Endodermal cell (in vitro differentiated cells): ENCODE measurements around the gene ARHGDIG. TPM values are rescaled to one million over a fixed set of nuclear protein-coding genes. Genes with fewer than 3 reads are reported as not detected.
A peak's percentile ranks its signal among the peaks of the same experiment; 100 is the strongest.

ENCODE experiments used
- DNase-seq: peaks from one replicate; pipeline ENCODE4 v3.0.0-alpha.2; 2017
- H3K27ac ChIP-seq: 2 replicates; pipeline ENCODE4 v1.5.1; 2013; ENCODE audit warnings: mild to moderate bottlenecking, low read depth, low read length, moderate library complexity
- H3K27me3 ChIP-seq: 2 replicates; pipeline ENCODE4 v1.6.1; 2013; ENCODE audit warnings: mild to moderate bottlenecking, low read length, moderate library complexity; ENCODE audit not compliant: insufficient read depth, control insufficient read depth, poor library complexity, severe bottlenecking
- H3K36me3 ChIP-seq: 2 replicates; pipeline ENCODE4 v1.7.0; 2013; ENCODE audit warnings: mild to moderate bottlenecking, low read length, moderate library complexity; ENCODE audit not compliant: control insufficient read depth, insufficient read depth
- H3K4me1 ChIP-seq: one replicate; pipeline ENCODE4 v1.7.0; 2013; ENCODE audit warnings: low read length; ENCODE audit not compliant: control insufficient read depth, insufficient read depth
- H3K4me3 ChIP-seq: 2 replicates; pipeline ENCODE4 v1.5.1; 2013; ENCODE audit warnings: mild to moderate bottlenecking, low read length, moderate library complexity
- H3K9ac ChIP-seq: 2 replicates; pipeline ENCODE4 v1.6.1; 2013; ENCODE audit warnings: mild to moderate bottlenecking, low read length, moderate library complexity; ENCODE audit not compliant: poor library complexity, severe bottlenecking; ENCODE audit errors: extremely low read depth
- H3K9me3 ChIP-seq: 2 replicates; pipeline ENCODE4 v1.6.1; 2013; ENCODE audit warnings: mild to moderate bottlenecking, low read length, moderate library complexity; ENCODE audit not compliant: control insufficient read depth
- H3K27ac Mint-ChIP-seq: 2 replicates; pipeline ENCODE4 v1.8.0; 2020; ENCODE audit warnings: mixed read lengths
- H3K27me3 Mint-ChIP-seq: 2 replicates; pipeline ENCODE4 v1.8.0; 2021; ENCODE audit warnings: mild to moderate bottlenecking, mixed read lengths; ENCODE audit not compliant: insufficient read depth
- H3K36me3 Mint-ChIP-seq: 2 replicates; pipeline ENCODE4 v1.8.0; 2020; ENCODE audit warnings: low read depth, mixed read lengths
- H3K4me1 Mint-ChIP-seq: 2 replicates; pipeline ENCODE4 v1.8.0; 2020; ENCODE audit warnings: mixed read lengths
- H3K4me3 Mint-ChIP-seq: 2 replicates; pipeline ENCODE4 v1.8.0; 2020; ENCODE audit warnings: mild to moderate bottlenecking, moderate library complexity, mixed read lengths
- H3K9me3 Mint-ChIP-seq: 2 replicates; pipeline ENCODE4 v1.8.0; 2020; ENCODE audit warnings: mild to moderate bottlenecking, mixed read lengths
- WGBS, 2 experiments: methylation state at CpG; one replicate each; pipeline versions ENCODE4 v1.1.5 to v1.1.7; 2013; ENCODE audit warnings: missing lambda C conversion rate in 2 of 2, mixed read lengths in 1 of 2; ENCODE audit not compliant: insufficient coverage in 1 of 2, insufficient read length in 1 of 2; 5-methylcytosine and 5-hydroxymethylcytosine counted together
- total RNA-seq, 2 donors: library from RNA; stranded (reverse); fragmentation: NEBNext Ultra II Directional in 1 of 2; extraction: Animal tissue kit (Norgen Biotek cat#: 25700) in 1 of 2; gene quantifications; 2 replicates in 1 of 2; 3 replicates in 1 of 2; pipeline ENCODE4 v1.2.1, GENCODE V29; 2021
- TF ChIP-seq, protein P1 (sequence below): fragments of 200-600 bp; sonication (generic); conservative IDR thresholded peaks from 2 replicates; pipeline ENCODE4 v1.5.0; 2021; ENCODE audit warnings: antibody characterized with exemption, mild to moderate bottlenecking

ARHGDIG gene
- total RNA-seq, 2 donors from 2014 or later: 6.8 to 19.2 TPM

DNA sequence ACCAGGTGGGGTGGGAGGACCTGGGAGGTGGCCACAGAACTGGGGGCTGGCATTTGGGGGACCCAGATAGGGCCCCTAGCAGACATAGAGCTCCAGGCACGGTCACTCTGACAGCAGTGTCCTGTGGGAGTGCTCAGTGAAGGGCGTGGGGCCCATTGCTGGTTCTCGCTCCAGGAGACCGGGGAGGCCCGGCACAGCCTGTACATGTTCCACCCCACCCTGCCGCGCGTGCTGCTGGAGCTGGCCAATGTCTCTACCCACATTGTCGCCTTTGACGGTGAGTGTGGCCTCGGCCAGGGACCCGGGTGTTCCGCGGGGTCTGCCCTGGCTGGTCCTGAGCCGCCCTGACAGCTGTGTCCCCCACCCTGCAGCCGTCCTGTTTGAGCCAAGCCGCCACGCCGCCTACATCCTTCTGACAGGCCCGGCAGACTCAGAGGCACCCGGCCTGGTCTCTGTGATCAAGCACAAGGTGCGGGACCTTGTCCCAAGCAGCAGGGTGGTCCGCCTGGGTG lies 15.9 kb upstream of the ARHGDIG start:
- Mint-ChIP-seq H3K4me3 (no peak overlapping the region), H3K27me3 (no peaks in the 10 kb centered on the region), H3K27ac (no peak overlapping the region), H3K36me3 (peaks cover 20% of the 10 kb centered on the region), H3K4me1 (no peaks in the 10 kb centered on the region), H3K9me3 (no peaks in the 10 kb centered on the region)
- no peaks in the 10 kb centered on the region for H3K4me1 ChIP-seq
- TF ChIP-seq, protein P1, sequence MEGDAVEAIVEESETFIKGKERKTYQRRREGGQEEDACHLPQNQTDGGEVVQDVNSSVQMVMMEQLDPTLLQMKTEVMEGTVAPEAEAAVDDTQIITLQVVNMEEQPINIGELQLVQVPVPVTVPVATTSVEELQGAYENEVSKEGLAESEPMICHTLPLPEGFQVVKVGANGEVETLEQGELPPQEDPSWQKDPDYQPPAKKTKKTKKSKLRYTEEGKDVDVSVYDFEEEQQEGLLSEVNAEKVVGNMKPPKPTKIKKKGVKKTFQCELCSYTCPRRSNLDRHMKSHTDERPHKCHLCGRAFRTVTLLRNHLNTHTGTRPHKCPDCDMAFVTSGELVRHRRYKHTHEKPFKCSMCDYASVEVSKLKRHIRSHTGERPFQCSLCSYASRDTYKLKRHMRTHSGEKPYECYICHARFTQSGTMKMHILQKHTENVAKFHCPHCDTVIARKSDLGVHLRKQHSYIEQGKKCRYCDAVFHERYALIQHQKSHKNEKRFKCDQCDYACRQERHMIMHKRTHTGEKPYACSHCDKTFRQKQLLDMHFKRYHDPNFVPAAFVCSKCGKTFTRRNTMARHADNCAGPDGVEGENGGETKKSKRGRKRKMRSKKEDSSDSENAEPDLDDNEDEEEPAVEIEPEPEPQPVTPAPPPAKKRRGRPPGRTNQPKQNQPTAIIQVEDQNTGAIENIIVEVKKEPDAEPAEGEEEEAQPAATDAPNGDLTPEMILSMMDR: no peak
- no peak overlapping the region for H3K9ac ChIP-seq
- H3K36me3 ChIP-seq: no peaks in the 10 kb centered on the region
- no peaks in the 10 kb centered on the region for H3K27me3 ChIP-seq
- DNase-seq: no peak
- WGBS, 2 experiments: 94 to 99% methylated on average over 14 to 23 of the region's 23 CpGs
- H3K4me3 ChIP-seq: no peak overlapping the region
- no peak overlapping the region for H3K27ac ChIP-seq
- no peaks in the 10 kb centered on the region for H3K9me3 ChIP-seq

DNA sequence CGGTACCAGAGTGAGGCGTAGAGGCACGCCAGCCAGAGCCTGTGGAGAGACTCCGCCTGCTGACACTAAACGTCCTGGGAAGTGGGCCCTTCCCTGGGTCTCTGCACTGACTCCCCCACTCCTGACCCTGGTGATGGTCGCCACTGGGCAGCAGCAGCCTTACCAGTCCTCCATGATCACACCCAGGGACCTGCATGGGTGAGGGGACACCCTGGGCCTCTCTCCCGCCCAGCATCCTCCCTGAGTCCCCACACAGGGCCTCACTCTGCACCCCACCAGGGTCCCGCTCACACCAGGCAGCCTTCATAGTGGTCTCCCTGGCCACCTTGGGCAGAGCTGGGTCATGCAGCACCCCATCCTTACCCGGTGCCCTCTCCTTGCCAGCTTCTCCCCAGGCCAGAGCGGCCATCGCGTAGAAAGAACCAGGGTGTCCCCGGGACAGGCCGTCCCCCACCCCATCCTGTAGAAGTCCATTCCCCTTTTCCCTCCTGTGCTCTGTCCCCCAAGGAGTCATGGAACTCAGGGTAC lies 15.3 kb upstream of the ARHGDIG start:
- no peak overlapping the region for H3K27ac Mint-ChIP-seq
- 91 to 93% methylated on average over 4 to 14 of the region's 14 CpGs for WGBS, 2 experiments

DNA sequence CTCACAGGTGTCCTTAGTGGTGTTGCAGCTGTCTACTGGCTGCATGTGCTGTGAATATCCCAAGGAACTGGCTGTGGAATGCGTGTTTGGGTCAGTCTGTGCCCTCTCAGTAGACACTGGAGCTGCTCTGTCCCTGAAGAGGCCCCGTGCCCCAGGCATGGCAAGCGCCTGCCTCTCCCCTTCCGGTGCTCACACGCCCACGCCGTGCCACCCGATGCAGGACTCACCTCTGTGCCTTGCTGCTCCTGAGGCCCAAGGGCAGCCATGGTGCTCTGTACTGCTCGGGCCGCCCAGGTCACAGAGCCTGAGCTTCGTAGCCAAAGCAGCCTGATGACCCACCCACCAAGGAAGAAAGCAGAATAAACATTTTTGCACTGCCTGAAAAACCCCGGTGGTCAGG lies 14.7 kb upstream of the ARHGDIG start:
- no peaks in the 10 kb centered on the region for H3K27me3 ChIP-seq
- Mint-ChIP-seq H3K36me3 (peaks cover 16% of the 10 kb centered on the region), H3K27me3 (no peaks in the 10 kb centered on the region), H3K4me1 (no peaks in the 10 kb centered on the region), H3K9me3 (no peaks in the 10 kb centered on the region), H3K27ac (no peak overlapping the region), H3K4me3 (no peak overlapping the region)
- no peak overlapping the region for H3K4me3 ChIP-seq
- H3K36me3 ChIP-seq: no peaks in the 10 kb centered on the region
- WGBS, 2 experiments: 91 to 100% methylated on average over 10 to 12 of the region's 12 CpGs
- H3K9me3 ChIP-seq: no peaks in the 10 kb centered on the region
- no peaks in the 10 kb centered on the region for H3K4me1 ChIP-seq
- peak overlapping the region; percentile 29 for H3K27ac ChIP-seq
- H3K9ac ChIP-seq: no peak overlapping the region
- TF ChIP-seq, protein P1: no peak
- DNase-seq: peak; percentile 30

More for the DNA sequence above, 15.3 kb upstream of the ARHGDIG start:
- peaks cover 19% of the 10 kb centered on the region for H3K36me3 Mint-ChIP-seq
- no peak overlapping the region for H3K27ac ChIP-seq
- no peak for DNase-seq
- H3K9ac ChIP-seq: no peak overlapping the region
- no peaks in the 10 kb centered on the region for H3K4me1 Mint-ChIP-seq
- no peaks in the 10 kb centered on the region for H3K9me3 ChIP-seq
- H3K4me3 ChIP-seq: no peak overlapping the region
- H3K36me3 ChIP-seq: no peaks in the 10 kb centered on the region
- H3K4me3 Mint-ChIP-seq: no peak overlapping the region
- TF ChIP-seq, protein P1: no peak
- no peaks in the 10 kb centered on the region for H3K27me3 Mint-ChIP-seq
- no peaks in the 10 kb centered on the region for H3K9me3 Mint-ChIP-seq
- H3K4me1 ChIP-seq: no peaks in the 10 kb centered on the region
- no peaks in the 10 kb centered on the region for H3K27me3 ChIP-seq
